ENCODE results near the gene ATP7B.

The ATP7B gene

DNA sequence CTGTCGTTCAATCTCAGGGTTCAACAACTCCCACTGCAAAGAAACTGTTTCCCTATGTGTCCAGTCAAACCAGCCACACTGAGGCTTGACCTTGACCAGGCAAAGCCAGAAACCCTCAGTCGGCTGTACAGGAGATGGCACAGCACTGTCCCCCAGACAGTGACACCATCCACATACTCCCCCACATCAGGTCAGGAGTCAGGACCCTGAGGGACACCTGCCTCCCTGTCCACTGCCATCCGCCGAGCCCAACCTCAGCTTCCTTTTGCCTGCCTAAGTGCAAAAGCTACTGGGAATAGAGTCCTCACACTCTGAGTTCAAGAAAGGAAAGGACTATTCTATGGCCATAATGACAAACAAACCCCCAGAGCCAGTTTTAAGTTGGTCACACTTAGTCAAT lies 66.8 kb downstream of the ATP7B start:
- Histone ChIP-seq H3K4me3 (ENCODE audit: low read length) (no peak overlapping the region), H3K36me3 (ENCODE audit: insufficient read depth, low read length) (no peaks in the 10 kb centered on the region), H3K27me3 (ENCODE audit: insufficient read depth, low read length) (no peaks in the 10 kb centered on the region), H3K4me1 (ENCODE audit: insufficient read depth, low read length) (no peaks in the 10 kb centered on the region), H2AFZ (ENCODE audit: low read depth, low read length) (no peak overlapping the region), H3K9me3 (ENCODE audit: low read length) (no peaks in the 10 kb centered on the region)

DNA sequence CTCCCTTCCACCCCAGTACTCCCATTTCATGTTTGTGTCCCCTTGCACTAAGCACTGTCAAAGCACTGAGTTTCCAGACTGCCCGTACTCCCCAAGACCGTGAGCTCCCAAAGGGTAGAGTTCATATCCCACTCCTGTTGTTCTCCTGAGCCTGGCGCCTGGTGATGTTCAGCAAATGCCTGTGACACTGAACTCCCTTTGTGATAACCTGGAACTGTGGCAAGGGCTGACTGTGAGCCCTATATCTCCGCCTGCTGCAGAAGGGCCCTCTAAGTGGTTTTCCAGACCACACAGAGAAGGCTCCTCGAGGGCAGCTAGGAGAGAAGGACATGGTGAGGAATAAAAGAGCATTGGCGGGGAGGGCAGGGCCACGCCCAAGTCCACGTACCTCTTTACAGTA lies 67.5 kb downstream of the ATP7B start:
- H3K9me3 ChIP-seq (ENCODE audit: low read length): no peaks in the 10 kb centered on the region
- no peaks in the 10 kb centered on the region for H3K36me3 ChIP-seq (ENCODE audit: insufficient read depth, low read length)

DNA sequence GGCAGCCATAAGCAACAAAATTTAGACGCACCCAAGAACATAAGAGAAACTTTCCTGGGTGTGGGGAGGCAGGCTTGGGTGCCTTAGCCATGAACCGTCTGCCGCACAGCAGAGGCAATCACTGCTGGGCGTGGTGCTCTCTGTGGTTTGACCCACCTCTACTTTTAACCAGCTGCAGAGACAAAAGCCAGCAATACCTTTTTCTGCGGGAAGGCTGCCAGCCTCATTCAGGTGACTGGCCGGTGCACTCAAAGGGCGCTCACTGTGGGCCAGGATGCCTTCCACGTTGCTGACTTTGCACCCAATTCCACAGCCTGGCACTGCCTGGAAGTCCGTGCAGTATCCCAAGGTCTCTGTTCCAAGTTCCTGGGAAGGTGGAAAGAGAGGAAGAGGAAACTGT lies 69.1 kb downstream of the ATP7B start:
- no peaks in the 10 kb centered on the region for H3K4me1 ChIP-seq (ENCODE audit: insufficient read depth, low read length)
- no peaks in the 10 kb centered on the region for H3K36me3 ChIP-seq (ENCODE audit: insufficient read depth, low read length)
- H3K27me3 ChIP-seq (ENCODE audit: insufficient read depth, low read length): no peaks in the 10 kb centered on the region
- no peak overlapping the region for H2AFZ ChIP-seq (ENCODE audit: low read depth, low read length)
- no peaks in the 10 kb centered on the region for H3K9me3 ChIP-seq (ENCODE audit: low read length)
- no peak overlapping the region for H3K4me3 ChIP-seq (ENCODE audit: low read length)

More for the DNA sequence above, 67.5 kb downstream of the ATP7B start:
- H3K4me1 ChIP-seq (ENCODE audit: insufficient read depth, low read length): no peaks in the 10 kb centered on the region
- no peak overlapping the region for H3K4me3 ChIP-seq (ENCODE audit: low read length)
- no peak overlapping the region for H2AFZ ChIP-seq (ENCODE audit: low read depth, low read length)
- H3K27me3 ChIP-seq (ENCODE audit: insufficient read depth, low read length): no peaks in the 10 kb centered on the region

DNA sequence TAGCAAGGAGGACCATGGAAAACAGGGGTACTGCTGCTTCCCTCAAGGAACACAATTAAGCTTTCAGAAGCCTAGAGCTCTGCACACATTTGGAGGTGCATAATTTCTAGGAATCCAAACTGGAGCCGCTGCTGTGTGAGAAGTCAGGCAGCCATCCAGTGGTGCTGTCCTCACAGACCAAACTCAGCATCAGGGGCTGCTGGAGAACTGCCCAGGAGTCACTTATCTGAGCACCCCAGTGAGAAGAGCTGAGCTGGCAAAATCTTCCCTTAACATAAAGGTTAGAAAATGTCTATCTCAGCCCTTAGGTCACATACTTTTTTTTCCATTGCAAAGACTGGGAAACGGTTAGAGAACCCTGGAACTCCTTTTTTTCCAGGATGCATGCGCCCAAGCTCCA lies 72.8 kb downstream of the ATP7B start:
- Histone ChIP-seq H3K9me3 (ENCODE audit: low read length) (no peaks in the 10 kb centered on the region), H2AFZ (ENCODE audit: low read depth, low read length) (no peak overlapping the region), H3K4me3 (ENCODE audit: low read length) (no peak overlapping the region), H3K4me1 (ENCODE audit: insufficient read depth, low read length) (no peaks in the 10 kb centered on the region), H3K27me3 (ENCODE audit: insufficient read depth, low read length) (no peaks in the 10 kb centered on the region), H3K36me3 (ENCODE audit: insufficient read depth, low read length) (no peaks in the 10 kb centered on the region)

DNA sequence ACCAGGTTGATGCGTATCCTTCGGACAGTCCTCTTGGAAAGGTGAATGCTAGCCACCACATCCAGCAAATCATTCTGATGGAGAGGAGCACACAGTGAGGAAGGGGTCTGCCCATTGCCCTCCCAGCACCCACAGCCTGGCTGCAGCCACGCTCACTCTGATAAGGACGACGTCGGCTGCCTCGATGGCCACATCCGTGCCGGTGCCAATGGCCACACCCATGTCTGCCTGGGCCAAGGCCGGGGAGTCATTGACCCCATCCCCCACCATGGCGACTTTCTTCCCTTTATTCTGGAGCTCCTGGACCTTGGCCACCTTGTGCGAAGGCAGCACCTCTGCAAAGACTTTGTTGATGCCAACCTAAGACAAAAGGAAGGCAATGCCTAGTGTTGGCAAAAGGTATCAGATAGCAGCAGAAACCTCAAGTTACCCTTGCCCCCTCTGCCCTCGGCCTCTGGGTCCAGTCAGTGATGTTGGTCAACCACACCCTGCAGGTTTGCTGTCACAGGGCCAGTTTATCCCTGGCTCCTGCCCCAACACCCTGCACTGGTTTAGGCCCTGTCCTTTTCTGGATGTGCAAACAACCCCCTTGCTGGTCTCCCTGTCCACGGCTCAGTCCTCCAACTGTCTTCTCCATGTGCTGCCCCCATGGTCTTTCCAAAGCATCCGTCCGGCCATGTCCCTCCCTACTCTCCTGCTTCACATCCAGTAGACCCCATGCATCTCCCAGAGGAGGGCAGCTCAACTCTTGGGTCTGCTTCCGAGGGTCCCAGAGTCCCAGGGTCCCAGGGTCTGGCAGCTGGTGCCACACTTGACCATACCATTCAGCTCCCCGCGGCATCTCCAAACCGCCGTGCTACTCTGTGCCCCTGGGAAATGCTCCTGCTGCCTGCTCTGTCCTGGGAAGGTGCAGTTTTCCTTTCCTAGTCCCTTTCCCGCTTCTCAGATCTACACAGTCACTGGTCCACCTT lies 73.6 kb downstream of the ATP7B start:
- no peaks in the 10 kb centered on the region for H3K4me1 ChIP-seq (ENCODE audit: insufficient read depth, low read length)
- H3K27me3 ChIP-seq (ENCODE audit: insufficient read depth, low read length): no peaks in the 10 kb centered on the region
- no peaks in the 10 kb centered on the region for H3K36me3 ChIP-seq (ENCODE audit: insufficient read depth, low read length)
- no peaks in the 10 kb centered on the region for H3K9me3 ChIP-seq (ENCODE audit: low read length)
- no peak overlapping the region for H2AFZ ChIP-seq (ENCODE audit: low read depth, low read length)
- no peak overlapping the region for H3K4me3 ChIP-seq (ENCODE audit: low read length)

DNA sequence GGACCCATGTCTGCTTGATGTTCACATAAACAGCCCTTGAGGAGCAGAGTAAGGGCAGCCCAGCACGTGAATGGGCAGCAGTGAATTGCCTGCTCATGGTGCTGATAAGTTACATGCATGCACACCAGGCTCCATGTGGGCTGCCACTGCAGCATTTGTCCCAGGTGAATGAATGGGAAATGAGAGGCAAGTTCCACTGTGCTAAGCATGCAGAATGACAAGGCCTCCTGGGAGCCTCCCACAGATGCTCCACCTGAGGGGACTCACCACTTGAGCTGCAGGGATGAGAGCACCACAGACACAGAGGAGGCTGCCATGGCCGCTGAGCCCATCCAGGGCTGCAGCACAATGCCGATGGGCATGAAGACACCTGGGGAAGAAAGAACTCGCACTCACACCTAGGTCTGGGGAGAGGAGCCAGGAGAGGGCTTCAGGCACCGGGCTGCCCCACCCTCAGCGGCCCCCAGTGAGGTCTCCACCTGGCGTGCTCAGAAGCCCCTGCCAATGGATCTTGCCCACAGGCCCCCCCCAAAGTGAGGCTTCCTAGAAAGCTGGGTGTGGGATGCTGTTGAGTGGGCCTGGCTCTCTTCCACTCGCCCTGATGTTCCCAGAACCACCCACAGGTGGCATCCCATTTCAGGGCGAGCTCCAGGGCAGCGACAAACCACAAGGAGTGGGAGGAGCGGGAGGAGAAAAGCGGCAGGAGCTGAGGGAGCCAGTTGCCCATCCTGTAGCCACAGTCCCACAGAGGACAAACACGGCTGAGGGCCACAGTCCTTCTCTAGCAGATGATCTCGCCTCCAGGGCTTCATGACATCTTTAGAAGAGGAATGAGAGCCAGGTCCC lies 75.7 kb downstream of the ATP7B start:
- Histone ChIP-seq H3K27me3 (ENCODE audit: insufficient read depth, low read length) (no peaks in the 10 kb centered on the region), H3K4me3 (ENCODE audit: low read length) (no peak overlapping the region), H3K4me1 (ENCODE audit: insufficient read depth, low read length) (no peaks in the 10 kb centered on the region), H3K9me3 (ENCODE audit: low read length) (no peaks in the 10 kb centered on the region), H2AFZ (ENCODE audit: low read depth, low read length) (no peak overlapping the region), H3K36me3 (ENCODE audit: insufficient read depth, low read length) (no peaks in the 10 kb centered on the region)

DNA sequence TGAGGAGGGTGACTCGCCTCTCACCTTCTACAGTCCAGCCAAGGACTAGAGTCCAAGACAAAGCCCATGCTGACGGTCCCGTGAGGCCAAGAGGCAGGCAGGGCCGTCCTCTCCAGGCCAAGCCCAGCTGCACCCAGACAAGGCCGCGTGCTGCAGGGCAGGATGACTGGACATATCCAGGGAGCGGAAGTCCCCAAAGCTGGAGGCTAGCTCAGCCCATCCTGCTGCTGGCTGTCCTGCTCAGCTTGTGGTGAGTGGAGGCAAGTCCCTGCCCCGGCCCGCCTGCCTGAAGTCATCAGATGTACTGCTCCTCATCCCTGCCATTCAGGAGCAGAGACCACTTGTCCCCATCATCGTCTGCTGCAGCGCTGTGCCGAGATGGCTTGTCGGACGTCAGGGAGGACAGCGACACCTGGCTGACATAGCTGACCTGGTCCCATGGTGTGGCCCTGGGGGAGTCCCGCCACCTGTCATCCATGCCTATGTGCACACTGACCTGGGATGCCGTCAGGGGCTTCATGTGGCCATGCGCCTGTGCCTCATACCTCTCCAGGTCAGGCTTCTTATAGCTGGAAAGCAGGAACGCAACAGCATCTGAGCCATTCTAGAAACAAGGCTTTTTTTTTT lies 76.7 kb downstream of the ATP7B start:
- no peaks in the 10 kb centered on the region for H3K4me1 ChIP-seq (ENCODE audit: insufficient read depth, low read length)
- H3K9me3 ChIP-seq (ENCODE audit: low read length): no peaks in the 10 kb centered on the region
- H3K27me3 ChIP-seq (ENCODE audit: insufficient read depth, low read length): no peaks in the 10 kb centered on the region
- H3K4me3 ChIP-seq (ENCODE audit: low read length): no peak overlapping the region
- no peak overlapping the region for H2AFZ ChIP-seq (ENCODE audit: low read depth, low read length)
- no peaks in the 10 kb centered on the region for H3K36me3 ChIP-seq (ENCODE audit: insufficient read depth, low read length)

DNA sequence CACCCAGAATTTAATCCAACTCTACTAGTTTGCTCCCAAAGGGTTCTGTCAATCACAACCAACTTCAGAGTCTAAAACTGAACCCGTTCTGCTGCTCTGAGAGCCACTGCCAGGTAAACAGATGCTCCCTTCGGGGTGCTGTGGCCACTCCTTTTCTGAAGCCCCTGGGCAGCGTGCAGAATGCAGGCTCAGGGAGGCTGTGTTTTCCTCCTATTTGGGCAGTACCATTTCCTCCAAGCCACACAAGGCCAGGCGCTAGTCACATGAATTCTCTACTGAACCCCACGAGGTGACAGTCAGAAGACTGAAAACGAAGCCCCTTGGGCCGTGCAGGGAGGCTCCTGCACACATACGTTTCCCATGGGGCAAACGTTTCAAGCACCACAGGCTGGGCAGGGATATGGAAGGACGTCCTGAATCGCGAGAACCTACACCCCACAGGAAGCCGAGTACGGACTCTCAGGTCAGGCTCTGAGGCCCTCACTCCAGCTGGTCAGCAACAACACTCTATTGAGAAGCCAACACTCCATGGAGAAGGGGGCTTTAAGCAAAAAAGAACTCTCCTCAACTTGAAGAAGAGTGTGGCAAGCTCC lies 77.7 kb downstream of the ATP7B start:
- Histone ChIP-seq H2AFZ (ENCODE audit: low read depth, low read length) (no peak overlapping the region), H3K27me3 (ENCODE audit: insufficient read depth, low read length) (no peaks in the 10 kb centered on the region), H3K9me3 (ENCODE audit: low read length) (no peaks in the 10 kb centered on the region), H3K36me3 (ENCODE audit: insufficient read depth, low read length) (no peaks in the 10 kb centered on the region), H3K4me3 (ENCODE audit: low read length) (no peak overlapping the region), H3K4me1 (ENCODE audit: insufficient read depth, low read length) (no peaks in the 10 kb centered on the region)

DNA sequence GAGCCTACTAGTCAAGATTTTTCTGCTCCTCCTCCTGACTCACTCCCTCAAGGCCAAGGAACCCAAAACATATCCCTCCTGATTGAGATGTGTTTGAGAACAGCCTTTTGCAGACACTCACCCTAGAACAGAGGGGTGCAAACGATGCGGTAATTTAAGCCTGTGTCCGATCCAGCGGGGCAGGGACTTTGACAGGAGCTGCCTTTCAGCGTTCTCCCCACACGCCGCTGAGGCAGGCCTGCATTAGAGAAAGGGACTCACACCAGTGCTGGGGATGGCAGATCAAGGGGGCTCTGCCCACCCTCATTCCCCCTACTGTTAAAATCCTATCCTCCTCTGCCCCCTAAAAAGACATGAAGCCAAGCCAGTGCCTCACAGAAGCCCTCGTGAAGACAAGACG lies 79.0 kb downstream of the ATP7B start:
- Histone ChIP-seq H3K27me3 (ENCODE audit: insufficient read depth, low read length) (no peaks in the 10 kb centered on the region), H3K9me3 (ENCODE audit: low read length) (no peaks in the 10 kb centered on the region), H3K4me1 (ENCODE audit: insufficient read depth, low read length) (no peaks in the 10 kb centered on the region), H2AFZ (ENCODE audit: low read depth, low read length) (no peak overlapping the region), H3K36me3 (ENCODE audit: insufficient read depth, low read length) (no peaks in the 10 kb centered on the region), H3K4me3 (ENCODE audit: low read length) (no peak overlapping the region)

DNA sequence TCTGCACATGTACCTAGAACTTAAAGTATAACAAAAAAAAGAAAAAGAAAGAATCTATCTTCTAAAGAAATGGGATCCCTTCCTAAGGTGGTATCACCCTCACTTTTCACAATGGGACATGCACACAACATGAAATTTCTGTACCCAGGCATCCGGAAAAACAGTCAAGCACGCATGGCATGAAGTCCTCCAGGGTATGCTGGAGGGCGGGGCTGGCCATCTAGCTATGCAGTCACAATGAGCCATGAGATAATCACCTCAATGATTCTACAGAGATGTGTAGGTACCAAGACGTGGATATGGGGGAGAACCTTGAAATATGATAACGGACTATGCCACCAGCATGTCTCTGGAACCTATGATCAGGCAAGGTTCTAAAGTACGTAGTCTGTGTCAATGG lies 79.6 kb downstream of the ATP7B start:
- Histone ChIP-seq H3K36me3 (ENCODE audit: insufficient read depth, low read length) (no peaks in the 10 kb centered on the region), H2AFZ (ENCODE audit: low read depth, low read length) (no peak overlapping the region), H3K27me3 (ENCODE audit: insufficient read depth, low read length) (no peaks in the 10 kb centered on the region), H3K4me1 (ENCODE audit: insufficient read depth, low read length) (no peaks in the 10 kb centered on the region), H3K9me3 (ENCODE audit: low read length) (no peaks in the 10 kb centered on the region), H3K4me3 (ENCODE audit: low read length) (no peak overlapping the region)

DNA sequence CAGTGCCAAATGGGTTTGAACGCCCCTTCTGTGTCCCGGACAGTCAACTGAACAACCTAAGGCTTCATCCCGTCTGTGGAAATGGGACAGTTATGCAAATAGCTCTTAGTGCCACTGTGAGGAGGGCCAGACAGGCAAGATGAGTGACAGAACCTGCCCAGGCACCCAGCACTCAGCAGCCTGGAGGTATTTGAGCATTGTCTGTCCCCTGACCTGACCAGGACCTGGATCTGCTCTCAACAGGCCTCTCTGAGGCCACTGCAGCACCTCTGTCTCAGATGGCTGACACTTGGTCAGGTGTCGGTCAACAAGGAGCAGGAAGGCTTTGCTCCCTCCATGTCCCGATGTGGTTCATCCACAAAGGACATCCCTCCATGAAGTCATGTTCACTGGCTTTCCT lies 81.6 kb downstream of the ATP7B start:
- no peaks in the 10 kb centered on the region for H3K4me1 ChIP-seq (ENCODE audit: insufficient read depth, low read length)
- no peak overlapping the region for H3K4me3 ChIP-seq (ENCODE audit: low read length)
- H3K9me3 ChIP-seq (ENCODE audit: low read length): no peaks in the 10 kb centered on the region

DNA sequence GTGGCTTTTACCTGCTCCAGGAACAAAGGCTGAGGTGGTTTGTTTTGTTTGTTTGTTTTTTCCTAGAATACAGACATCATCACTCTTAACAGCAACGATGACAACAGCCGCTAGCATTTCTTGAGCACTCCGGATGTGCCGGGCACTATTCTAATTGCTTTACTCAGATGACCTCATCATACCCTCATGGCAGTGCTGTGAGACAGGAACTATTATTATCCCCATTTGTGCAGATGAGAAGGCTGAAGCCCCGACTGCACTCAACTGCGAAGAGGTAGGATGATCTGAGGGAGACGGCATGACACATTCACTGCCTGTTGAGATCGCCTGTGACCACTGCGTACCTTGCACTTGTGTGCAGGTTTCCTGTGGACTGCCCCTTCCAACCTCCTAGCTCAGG lies 83.0 kb downstream of the ATP7B start:
- Histone ChIP-seq H3K4me3 (ENCODE audit: low read length) (no peak overlapping the region), H2AFZ (ENCODE audit: low read depth, low read length) (no peak overlapping the region), H3K9me3 (ENCODE audit: low read length) (no peaks in the 10 kb centered on the region), H3K27me3 (ENCODE audit: insufficient read depth, low read length) (no peaks in the 10 kb centered on the region), H3K36me3 (ENCODE audit: insufficient read depth, low read length) (no peaks in the 10 kb centered on the region), H3K4me1 (ENCODE audit: insufficient read depth, low read length) (no peaks in the 10 kb centered on the region)

More for the DNA sequence above, 81.6 kb downstream of the ATP7B start:
- no peaks in the 10 kb centered on the region for H3K36me3 ChIP-seq (ENCODE audit: insufficient read depth, low read length)
- no peak overlapping the region for H2AFZ ChIP-seq (ENCODE audit: low read depth, low read length)
- H3K27me3 ChIP-seq (ENCODE audit: insufficient read depth, low read length): no peaks in the 10 kb centered on the region

DNA sequence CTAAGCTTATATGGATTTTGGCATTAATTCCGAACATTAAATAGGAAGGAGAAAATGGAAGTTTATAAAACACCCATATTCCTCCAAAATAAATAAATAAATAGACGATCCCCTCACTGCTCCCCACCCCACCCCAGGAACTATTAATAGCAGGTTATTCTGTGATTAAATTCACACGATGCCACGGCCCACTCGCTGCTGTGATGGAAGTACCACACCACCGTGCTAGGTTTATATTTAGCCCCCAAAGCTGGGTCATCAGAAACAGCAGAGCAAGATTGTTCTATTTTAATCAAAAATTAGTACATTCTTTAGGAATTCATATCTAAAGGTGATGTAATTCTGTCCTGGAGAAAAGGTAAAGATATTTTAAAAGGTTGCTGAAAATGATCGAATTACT lies 84.1 kb downstream of the ATP7B start:
- no peaks in the 10 kb centered on the region for H3K36me3 ChIP-seq (ENCODE audit: insufficient read depth, low read length)
- H3K4me3 ChIP-seq (ENCODE audit: low read length): no peak overlapping the region
- no peaks in the 10 kb centered on the region for H3K9me3 ChIP-seq (ENCODE audit: low read length)
- H2AFZ ChIP-seq (ENCODE audit: low read depth, low read length): no peak overlapping the region
- H3K4me1 ChIP-seq (ENCODE audit: insufficient read depth, low read length): peaks cover 3% of the 10 kb centered on the region
- no peaks in the 10 kb centered on the region for H3K27me3 ChIP-seq (ENCODE audit: insufficient read depth, low read length)
